HG03066 (cell line): ENCODE data around the gene UBR3.

Experiments used
- ATAC-seq: cut with Tn5 transposase; IDR thresholded peaks from one replicate; pipeline ENCODE4 v1.9.1; 2021; ENCODE audit warnings: low read depth; ENCODE audit not compliant: unreplicated experiment

Gene UBR3

DNA sequence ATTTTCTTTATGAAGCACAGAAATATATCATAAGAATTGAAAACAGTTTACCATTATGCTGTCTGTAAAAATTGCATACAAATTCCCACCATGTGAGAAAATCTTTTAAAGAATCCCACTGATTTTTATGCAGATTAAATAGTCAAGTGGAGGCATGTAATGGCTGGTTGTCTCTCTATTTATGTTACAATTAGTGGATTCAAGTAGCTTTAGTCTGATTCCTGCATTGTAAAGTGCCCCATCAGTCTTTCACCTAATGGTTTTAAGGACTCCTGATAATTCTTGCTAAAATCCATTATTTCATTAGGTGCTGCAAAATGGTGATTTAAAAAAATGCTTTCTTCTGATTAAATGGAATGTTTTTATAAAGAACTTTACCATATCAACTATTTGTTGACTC, 202.3 kb downstream of the UBR3 start:
- ATAC-seq: no peak

DNA sequence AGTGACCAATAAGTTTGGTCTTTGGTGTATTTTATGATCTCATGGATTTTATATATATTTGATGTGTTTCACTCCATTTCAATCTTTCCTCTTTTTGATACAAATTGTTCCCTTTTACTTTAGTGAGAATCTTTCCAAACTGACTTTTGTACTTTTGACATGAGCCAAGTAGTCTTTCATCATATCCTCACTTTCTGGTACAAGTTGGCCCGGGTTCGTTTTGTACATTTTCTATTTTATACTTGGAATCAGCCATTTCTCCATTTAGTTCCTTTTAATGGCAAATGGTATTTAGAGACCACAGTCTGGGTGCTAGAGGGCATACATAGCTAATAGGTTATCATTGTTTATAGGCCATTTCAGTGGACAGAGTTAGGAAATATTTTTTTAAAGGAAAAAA, 202.8 kb downstream of the UBR3 start:
- ATAC-seq: no peak

DNA sequence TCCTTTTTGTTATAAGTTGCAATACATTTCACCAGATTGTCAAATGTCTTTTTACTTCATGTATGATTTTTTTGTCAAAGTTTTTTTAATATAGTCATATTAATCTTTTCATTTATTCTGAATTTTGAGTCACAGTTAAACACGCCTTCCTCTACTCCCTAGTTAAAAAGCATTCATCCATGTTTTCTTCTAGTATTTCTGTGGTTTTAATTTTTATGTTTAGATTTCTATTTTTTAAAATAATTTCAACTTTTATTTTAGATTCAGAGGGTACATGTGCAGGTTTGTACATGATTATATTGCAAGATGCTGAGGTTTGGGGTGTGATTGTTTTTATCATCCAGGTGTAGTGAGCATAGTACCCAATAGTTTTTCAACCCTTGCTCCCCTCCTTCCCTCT, 204.0 kb downstream of the UBR3 start:
- no peak for ATAC-seq

DNA sequence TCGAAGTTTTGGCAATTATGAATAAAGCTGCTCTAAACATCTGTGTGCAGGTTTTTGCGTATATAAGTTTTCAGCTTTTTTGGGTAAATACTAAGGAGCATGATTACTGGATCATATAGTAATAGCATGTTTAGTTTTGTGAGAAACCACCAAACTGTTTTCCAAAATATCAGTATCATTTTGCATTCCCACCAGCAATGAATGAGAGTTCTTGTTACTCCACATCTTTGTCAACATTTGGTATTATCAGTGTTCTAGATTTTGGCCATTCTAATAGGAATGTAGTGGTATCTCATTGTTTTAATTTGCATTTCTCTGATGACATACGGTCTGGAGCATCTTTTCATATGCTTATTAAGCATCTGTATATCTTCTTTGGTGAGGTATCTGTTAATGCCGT, 207.3 kb downstream of the UBR3 start:
- no peak for ATAC-seq

DNA sequence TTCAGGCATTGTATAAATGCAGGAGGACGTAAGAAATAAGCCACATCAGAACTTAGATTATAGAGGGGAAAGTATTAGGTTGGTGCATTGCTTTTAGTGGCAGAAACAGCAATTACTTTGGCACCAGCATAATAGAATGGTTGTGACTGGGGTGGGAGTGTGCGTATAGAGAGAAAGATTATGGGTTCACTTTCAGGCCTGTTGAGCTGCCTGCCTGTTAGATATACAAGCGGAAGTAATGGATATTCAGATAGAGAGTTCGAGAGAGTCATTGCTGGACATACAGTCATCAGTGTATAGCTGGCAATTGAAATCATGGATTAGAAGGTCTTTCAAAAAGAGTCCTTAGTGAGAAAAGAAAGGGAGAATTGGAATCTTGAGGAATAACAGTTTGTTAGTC, 211.5 kb downstream of the UBR3 start:
- ATAC-seq: no peak

DNA sequence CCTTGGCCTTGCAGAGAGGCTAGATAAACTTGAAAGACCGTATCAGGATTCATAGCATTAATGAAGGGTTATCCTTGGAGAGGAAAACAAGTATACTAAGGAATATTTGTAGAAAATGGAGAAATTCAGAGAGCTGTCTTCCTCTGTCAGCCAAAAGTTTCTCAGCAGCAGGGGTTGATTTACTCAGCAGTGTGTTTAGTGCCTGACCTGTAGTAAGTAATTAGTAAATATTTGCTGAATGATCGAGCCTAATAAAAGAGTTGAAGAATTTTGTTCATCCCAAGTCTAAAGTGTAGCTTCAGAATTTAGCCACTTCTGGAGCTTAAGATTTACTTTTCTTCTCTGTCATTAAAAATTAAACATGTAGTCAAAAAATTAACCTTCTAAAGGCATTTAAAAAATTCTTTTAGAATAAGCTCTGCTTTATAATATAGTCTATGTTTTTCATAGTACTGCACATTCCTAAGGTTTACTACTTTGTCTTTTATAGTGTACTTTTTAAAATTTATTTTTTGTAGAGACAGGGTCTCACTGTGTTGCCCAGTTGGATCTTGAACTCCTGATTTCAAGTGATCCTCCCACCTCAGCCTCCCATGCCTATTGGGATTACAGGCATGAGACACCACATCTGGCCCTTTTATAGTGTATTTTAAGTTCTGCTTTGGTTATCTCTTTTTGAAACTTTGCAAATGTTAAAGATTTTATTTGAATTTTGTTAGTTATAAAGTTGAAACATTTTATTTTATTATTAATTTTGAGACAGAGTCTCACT, 212.3 kb downstream of the UBR3 start:
- ATAC-seq: no peak

DNA sequence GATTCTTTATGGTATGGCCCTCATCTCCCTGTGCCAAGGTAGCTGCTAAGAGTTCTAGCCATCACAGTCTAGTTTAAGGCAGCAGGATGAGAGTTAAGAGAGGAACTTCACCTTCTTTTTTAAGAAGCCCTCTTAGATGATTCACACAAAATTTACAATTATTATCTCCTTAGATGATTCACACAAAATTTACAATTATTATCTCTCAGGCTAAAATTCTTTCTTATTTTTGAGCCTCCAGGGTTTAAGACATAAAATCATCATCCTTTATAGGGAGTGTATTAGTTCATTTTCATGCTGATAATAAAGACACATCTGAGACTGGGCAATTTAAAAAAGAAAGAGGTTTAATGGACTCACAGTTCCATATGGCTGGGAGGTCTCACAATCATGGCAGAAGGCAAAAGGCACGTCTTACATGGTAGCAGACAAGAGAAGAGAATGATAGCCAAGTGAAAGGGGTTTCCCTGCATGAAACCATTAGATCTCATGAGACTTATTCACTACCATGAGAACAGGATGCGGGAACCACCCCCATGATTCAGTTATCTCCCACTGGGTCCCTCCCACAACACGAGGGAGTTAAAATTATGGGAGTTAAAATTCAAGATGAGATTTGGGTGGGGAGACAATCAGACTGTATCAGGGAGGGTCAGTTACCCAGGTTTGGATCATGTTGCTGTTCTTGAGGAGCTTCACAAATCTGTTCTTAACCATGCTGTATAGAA, 217.7 kb downstream of the UBR3 start:
- no peak for ATAC-seq

DNA sequence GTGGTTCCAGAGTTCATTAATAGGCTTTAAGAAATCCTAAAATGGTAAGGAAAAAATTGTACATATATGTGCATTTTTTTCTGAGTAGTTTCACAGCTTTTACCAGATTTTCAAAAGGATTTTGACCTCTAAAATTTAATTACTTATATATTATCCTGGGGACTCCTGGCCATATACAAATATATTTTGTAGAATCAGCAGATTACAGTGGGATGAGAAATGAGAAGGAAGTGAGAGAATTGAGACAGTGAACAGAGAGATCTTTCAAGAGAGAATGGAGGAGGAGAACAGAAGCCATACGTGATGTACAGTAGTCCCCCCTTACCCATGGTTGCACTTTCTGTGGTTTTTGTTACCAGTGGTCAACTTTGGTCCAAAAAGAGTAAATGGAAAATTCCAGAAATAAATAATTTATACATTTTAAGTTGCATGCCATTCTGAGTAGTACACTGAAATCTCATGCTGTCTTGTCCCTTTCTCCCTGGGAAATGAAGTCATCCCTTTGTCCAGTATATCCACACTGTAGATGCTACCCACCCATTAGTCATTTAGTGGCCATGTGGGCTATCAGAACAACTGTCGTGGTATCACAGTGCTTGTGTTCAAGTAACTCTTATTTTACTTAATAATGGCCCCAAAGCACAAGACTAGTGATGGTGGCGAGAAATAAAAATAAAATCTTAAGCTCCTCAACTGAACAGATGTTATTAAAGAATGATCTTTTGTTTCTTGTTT, 220.2 kb downstream of the UBR3 start:
- ATAC-seq: no peak

DNA sequence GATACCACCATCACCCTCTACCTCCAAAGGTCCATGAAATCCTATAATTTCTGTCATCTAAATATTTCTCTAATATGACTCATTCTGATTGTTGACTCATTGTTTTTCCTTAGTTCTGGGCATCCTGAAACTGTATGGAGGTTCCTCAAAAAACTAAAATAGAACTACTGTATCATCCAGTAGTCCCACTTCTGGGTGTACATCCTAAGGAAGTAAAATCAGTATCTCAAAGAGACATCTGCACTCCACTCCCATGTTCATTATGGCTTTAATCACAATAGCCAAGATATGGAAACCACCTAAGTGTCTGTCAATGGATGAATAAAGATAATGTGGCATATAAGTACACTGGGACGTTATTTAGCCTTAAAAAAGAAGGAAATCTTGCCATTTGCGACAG, 224.9 kb downstream of the UBR3 start:
- no peak for ATAC-seq

DNA sequence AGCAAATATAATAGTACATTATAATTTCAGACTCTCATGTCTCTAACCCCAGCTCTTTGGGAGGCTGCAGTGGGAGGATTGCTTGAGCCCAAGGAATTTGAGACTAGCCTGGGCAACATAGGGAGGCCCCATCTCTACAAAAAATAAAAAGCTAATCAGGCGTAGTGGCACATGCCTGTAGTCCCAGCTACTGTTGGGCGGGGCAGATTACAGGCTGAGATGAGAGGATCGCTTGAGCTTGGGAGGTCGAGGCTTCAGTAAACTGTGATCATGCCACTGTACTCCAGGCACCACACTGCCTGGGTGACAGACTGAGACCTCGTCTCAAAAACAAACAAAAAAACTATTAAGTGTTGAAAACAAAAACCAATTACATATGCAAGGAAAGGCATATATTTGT, 227.7 kb downstream of the UBR3 start:
- no peak for ATAC-seq

DNA sequence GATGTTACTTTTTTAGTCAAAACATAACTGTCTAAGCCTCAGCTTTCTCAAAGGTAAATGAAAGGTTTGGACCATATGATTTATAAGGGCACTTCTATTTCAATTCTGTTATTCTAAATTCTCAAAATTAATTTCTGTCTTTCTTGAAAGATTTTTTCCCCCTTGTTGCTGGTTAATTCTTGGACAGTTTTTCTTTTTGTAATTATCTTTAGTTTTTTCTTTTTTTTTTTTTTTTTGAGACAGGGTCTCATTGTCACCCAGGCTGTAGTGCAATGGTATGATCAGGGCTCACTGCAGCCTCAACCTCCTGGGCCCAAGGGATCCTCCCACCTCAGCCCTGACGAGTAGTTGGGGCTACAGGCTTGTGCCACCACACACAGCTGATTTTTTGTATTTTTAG, 229.6 kb downstream of the UBR3 start:
- ATAC-seq: no peak

DNA sequence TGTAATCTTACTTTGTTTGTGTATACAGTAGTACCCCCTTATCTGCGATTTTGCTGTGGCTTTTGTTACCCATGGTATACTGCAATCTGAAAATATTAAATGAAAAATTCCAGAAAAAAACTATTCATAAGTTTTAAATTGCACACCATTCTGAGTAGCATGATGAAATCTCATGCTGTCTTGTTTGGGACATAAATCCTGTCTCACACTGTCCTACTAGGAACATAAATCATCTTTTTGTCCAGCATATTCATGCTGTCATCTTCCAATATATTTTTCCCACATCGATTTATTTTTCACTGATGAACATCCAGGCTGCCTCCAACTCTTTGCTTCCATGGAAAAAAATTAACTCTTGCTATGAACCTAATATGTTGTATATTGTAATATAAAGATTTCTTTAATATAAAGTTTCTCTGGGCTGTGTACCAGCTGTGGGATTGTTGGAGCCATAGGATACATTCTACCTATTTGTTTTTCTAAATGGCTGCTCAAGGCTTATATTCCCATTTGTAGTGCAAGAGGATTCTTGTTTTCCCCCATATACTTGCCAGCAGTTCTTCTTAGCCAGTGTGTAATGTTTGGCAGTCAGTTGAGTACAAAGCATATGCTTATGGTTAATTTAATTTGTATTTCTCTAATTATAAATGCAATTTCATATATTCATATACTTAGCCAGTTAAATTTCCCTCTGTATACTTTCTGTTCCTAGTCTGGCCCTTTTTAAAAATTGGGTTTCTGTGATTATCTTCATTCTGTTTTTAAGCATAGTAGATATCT, 236.4 kb downstream of the UBR3 start:
- no peak for ATAC-seq

DNA sequence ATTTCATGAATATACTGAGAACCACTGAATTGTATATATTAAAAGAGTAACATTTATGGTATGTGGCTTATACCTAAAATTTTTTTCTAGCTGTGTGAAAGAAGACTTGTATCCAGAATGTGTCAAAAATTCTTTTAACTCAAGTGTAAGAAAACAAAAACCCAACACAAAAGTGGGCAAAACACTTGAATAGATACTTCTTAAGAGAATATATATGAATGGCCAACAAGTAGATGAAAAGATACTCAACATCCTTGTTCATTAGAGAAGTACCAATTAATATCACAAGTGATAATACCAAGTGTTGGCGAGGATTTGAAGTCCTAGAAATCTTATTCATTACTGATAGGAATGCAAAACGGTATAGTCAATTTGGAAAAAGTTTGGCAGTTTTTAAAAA, 243.5 kb downstream of the UBR3 start:
- no peak for ATAC-seq

DNA sequence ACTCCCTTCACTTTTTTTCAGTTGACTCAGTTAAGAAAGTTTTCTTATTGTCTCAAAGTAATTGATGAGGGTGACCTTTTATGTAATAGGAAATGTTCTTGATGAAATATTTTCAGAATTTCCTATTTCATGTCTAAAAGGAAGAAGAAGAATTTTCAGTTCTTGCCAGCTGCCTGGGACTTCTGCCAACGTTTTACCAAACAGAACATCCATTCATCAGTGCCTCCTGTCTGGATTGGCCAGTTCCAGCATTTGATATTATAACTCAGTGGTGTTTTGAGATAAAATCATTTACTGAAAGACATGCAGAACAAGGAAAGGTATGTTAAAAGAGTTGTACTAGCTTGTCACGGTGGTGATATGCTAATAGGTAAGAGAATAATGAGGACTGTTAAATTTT, 246.0 kb downstream of the UBR3 start:
- ATAC-seq: no peak

DNA sequence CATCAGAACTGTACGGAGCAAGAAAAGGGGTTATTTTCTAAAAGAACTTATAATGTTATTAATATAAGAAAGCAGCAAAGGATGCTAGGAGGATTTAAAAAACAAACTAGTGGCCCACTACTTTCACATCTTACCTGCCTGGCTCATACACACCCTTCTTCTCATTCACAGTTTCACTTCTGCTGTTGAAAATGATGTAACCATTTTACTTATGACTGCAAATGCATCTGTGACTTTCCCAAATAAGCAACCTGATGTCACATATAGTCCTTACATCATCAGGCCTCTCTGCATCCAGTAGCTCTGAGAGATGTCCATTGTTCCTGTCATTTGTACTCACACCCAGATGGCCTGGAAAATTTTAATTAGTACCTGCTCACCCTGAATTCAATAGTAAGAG, 248.9 kb downstream of the UBR3 start:
- ATAC-seq: no peak

DNA sequence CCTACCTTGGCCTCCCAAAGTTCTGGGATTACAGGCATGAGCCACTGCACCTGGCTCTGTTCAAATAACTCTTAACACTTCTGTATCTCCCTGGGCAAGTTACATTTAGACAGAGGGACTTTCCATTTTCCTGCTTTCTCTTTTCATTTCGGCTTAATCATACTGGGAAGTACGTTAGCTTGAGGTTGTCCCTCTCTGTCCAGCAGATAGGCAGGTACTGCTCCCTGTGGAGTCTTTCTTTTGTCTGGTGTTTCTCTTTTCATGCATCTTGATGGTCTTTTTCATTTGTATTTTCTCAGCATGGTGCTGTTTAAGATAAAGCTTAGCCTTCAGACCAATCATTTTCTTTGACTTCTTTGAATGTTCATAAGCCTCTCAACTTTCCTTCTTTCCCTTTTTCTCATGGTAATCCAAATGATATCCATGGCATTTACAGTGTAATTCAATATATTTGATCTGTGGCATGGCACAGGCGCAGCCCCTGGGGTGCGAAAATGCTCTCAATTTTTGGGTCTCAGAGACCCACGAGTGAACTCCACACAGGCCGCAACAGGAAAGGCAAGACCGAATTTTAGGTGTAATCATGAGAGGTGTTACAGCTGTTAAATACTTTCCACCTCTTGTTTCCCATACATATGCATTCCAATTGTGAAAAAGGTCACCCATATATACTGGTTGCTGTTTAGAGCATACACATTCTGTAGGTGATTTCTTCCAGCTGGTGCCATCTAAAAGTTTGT, 250.7 kb downstream of the UBR3 start:
- ATAC-seq: no peak

DNA sequence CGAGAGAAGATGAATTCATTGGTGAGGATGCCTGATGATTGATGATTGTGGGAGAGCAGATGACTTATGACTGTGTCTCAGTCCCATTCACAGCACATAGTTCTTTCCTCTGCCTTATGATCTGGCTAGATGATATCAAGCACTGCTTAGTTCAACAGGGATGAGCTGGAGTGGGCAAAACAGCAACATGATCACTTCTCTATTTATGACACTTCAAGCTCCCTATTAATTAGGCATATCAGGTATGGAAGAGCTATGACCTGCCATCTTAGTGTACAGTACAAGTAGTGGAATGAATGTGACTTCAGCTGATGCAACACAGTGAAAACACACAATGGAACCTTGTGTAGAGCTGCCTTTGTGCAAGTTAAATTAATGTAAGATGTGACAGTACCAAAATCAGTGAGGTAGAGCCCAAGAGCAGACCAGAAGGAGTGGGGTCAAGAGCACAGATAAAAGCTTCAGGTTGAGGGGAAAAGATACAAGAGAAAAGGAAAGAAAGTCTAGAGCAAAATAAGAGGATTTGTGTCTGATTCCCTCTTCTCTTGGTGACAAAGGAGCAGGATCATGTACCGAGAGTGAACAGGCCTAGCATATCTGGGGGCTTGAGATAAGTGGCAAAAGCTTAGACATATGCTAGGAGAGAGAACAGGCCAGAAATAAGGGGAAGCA, 257.7 kb downstream of the UBR3 start:
- no peak for ATAC-seq

DNA sequence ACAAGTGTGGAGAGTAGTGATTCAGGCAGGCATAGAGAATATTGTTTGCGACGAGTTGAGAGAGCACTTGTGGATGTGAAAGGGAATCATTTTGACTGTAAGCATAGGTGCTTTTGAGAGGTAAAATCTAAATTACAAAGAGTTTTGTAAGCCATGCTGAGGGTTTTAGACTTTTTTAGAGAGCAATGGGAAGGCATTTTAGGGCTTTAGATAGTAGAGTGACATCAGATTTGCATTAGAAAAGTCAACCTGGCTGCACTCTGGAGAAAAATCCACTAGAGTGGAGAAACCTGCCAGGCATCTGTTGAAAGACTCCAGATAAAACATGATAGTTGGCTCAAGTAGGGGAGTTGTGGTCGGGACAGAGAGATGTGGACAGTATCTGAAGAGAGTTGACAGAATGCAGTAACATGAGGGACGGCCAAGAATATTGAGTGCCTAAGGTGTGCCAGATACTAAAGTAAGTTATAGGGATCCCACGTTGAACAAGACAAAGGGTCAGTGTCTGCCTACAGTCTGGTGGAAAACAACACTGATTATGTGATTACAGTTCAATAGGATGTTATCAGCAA, 258.9 kb downstream of the UBR3 start:
- no peak for ATAC-seq

DNA sequence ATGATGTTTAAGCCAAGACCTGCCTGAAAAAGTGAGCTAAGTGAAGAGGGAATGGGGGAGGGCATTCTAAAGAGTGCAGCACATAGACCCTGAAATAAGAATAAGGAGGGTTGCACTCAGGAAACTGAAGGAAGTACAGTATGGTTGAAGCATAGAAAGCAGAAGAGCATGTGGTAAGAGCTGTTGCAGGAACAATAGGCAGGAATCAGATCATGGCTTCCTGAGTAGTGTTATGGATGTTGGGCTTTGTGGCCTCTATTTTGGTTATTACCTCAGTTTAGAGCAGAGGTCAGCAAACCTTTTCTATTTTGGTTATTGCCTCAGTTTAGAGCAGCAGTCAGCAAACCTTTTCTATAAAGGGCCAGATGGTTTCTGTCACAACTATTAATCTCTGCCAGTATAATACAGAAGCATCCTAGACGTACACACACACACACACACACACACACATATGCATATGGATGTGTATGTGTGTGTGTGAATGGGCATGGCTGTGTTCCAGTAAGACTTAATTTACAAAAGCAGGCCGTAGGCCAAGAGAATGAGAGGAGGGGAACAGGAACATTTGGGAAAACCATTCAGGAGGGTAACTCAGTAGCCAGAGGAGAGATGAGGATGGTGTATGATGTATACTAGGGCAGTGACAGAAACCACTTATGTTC, 259.6 kb downstream of the UBR3 start:
- ATAC-seq: no peak
